Measurements from ENCODE around the gene SGF29.

GRCh38 chr16:28522792-28523191, 30.9 kb upstream of the SGF29 start:
- TF ChIP-seq ZBTB7A (IDR thresholded peaks at IDR 0.05; ENCODE audit: low read depth) (no peak), TEAD4 (IDR thresholded peaks at IDR 0.05) (no peak), YY1 (IDR thresholded peaks at IDR 0.05; ENCODE audit: low read depth) (no peak), EP300 (IDR thresholded peaks at IDR 0.05; ENCODE audit: borderline replicate concordance) (no peak), TCF12 (IDR thresholded peaks at IDR 0.05; ENCODE audit: low read depth) (no peak)
